Left lung (tissue), 10 donors: ENCODE results near the gene SMIM30. TPM values are rescaled to one million over a fixed set of nuclear protein-coding genes. Genes with fewer than 3 reads are reported as not detected.

ENCODE experiments used
- ATAC-seq: fragments of 200-7000 bp; cut with Tn5 transposase; one replicate; pipeline ENCODE4 v1.9.1; 2020; ENCODE audit warnings: moderate library complexity
- DNase-seq, 4 donors: peaks; one replicate each; pipeline ENCODE4 v3.0.0-alpha.2; 2013 to 2020
- H3K27ac ChIP-seq, 2 donors: fragments of 200-600 bp; sonication (generic) in 1 of 2; one replicate each; pipeline versions ENCODE4 v1.5.0 to v1.8.0; 2020 to 2021
- H3K27me3 ChIP-seq, 2 donors: fragments of 200-600 bp; sonication (generic) in 1 of 2; one replicate each; pipeline versions ENCODE4 v1.5.0 to v1.8.0; 2020 to 2021
- H3K36me3 ChIP-seq, 2 donors: fragments of 200-600 bp; sonication (generic) in 1 of 2; one replicate each; pipeline versions ENCODE4 v1.5.0 to v1.8.0; 2020 to 2021
- H3K4me1 ChIP-seq, 2 donors: fragments of 200-600 bp; one replicate each; pipeline ENCODE4 v1.8.0; 2021
- H3K4me3 ChIP-seq, 2 donors: fragments of 200-600 bp; sonication (generic) in 1 of 2; one replicate each; pipeline versions ENCODE4 v1.5.0 to v1.8.0; 2020 to 2021; ENCODE audit warnings: mild to moderate bottlenecking in 1 of 2
- H3K9me3 ChIP-seq, 2 donors: fragments of 200-600 bp; sonication (generic) in 1 of 2; one replicate each; pipeline versions ENCODE4 v1.5.0 to v1.8.0; 2020 to 2021
- intact Hi-C, 2 donors: fragments of 100-400 bp; cut with DNase I; formaldehyde crosslinking; loops; one replicate each; pipeline versions ENCODE4 v1.11.2 to v1.14.2; 2022
- polyA plus RNA-seq, 6 donors: library from polyadenylated mRNA; unstranded; fragments of 120-200 nt; gene quantifications; one replicate each; pipeline ENCODE4 v1.2.1, GENCODE V29; 2013; ENCODE audit not compliant: insufficient read length in 6 of 6
- total RNA-seq, 2 donors: library from RNA; stranded (reverse); fragmentation: NEBNext Ultra II Directional; extraction: Animal tissue kit (Norgen Biotek cat#: 25700); gene quantifications; one replicate each; pipeline ENCODE4 v1.2.1, GENCODE V29; 2021
- TF ChIP-seq, protein P1 (sequence below), 2 donors: fragments of 200-600 bp; sonication (generic) in 1 of 2; IDR thresholded peaks; one replicate each; pipeline versions ENCODE4 v1.5.0 to v1.8.0; 2021; ENCODE audit warnings: antibody characterized with exemption in 2 of 2
- donor health status: DM: no; HTN: yes; CAD: no.
- donor health status: DM: no; HTN: no; CAD: no.

SMIM30 gene
- total and polyA plus RNA-seq, 8 donors, result 50.8 to 80.0 (median 70.5) TPM

DNA sequence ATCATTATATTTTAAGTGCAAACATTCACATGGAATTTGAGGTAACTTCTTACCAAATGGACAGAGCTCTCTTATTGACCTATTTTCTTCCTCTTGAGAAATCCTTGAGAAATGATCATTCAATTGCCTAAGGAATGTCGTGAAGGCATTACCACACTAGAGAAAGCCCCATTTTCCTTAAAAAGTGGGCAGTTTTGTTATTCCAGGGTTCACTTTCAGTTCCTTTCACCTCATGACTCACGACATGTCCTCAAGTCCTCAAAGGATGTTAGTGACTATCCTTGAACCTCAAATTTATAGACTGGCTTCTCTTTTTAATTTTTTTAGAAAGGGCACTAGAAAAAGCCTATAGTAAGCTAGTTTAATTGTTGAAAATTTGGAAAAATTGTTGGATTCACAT lies 40.4 kb upstream of the SMIM30 start:
- no peak overlapping the region for H3K27ac ChIP-seq
- no peak for ATAC-seq
- H3K4me1 ChIP-seq, result no peaks in the 10 kb centered on the region
- H3K27me3 ChIP-seq, result no peaks in the 10 kb centered on the region
- no peak overlapping the region for H3K4me3 ChIP-seq
- no peaks in the 10 kb centered on the region for H3K36me3 ChIP-seq
- H3K9me3 ChIP-seq, result no peaks in the 10 kb centered on the region
- intact Hi-C loops, result no loop called here
- TF ChIP-seq, protein P1, sequence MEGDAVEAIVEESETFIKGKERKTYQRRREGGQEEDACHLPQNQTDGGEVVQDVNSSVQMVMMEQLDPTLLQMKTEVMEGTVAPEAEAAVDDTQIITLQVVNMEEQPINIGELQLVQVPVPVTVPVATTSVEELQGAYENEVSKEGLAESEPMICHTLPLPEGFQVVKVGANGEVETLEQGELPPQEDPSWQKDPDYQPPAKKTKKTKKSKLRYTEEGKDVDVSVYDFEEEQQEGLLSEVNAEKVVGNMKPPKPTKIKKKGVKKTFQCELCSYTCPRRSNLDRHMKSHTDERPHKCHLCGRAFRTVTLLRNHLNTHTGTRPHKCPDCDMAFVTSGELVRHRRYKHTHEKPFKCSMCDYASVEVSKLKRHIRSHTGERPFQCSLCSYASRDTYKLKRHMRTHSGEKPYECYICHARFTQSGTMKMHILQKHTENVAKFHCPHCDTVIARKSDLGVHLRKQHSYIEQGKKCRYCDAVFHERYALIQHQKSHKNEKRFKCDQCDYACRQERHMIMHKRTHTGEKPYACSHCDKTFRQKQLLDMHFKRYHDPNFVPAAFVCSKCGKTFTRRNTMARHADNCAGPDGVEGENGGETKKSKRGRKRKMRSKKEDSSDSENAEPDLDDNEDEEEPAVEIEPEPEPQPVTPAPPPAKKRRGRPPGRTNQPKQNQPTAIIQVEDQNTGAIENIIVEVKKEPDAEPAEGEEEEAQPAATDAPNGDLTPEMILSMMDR (IDR thresholded peaks at IDR 0.05), result no peak
- no peak for DNase-seq

DNA sequence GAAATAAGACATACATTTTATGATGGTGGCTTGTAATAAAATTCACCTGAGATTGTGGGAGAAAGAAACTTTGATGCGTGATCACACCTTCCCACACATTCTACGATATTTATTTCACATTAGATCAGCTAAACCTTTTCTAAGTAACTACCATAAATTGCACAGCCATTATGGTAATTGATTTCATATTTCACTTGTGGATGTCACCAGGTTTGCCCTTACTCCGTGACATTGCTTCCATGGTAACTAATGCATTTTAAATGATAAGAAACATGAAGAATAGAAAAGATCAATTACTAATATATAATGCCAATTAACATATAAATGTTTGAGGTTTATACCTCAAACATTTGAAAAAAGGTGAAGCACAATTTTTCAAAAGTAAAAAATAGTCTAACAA lies 35.8 kb upstream of the SMIM30 start:
- DNase-seq (no peak), ATAC-seq (no peak)
- intact Hi-C loops, result no loop called here
- no peaks in the 10 kb centered on the region for H3K36me3 ChIP-seq
- no peaks in the 10 kb centered on the region for H3K4me1 ChIP-seq
- TF ChIP-seq, protein P1 (IDR thresholded peaks at IDR 0.05), result no peak
- H3K27ac ChIP-seq, result no peak overlapping the region
- no peaks in the 10 kb centered on the region for H3K9me3 ChIP-seq
- no peak overlapping the region for H3K4me3 ChIP-seq
- H3K27me3 ChIP-seq, result no peaks in the 10 kb centered on the region

DNA sequence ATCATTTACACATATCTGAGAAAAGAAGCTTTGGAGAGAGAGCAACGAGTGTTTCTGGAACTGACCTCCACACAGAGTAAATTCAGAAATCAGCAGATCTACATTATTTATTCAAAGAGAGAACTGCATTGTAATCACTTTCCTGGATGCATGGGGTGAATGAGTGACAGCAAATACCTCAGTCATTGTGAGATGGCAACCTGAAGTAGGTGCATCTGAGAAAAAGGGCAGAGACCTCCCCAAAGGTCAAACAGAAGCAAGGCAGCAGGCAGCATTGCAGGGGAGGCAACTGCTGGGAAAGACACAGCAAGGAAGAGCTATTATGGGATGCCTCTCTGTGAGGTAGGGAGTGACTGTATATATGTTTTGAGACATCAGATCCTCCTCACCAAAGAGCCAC lies 26.5 kb upstream of the SMIM30 start:
- Histone ChIP-seq H3K9me3 (no peaks in the 10 kb centered on the region), H3K4me3 (no peak overlapping the region), H3K27me3 (no peaks in the 10 kb centered on the region), H3K4me1 (no peaks in the 10 kb centered on the region), H3K36me3 (no peaks in the 10 kb centered on the region), H3K27ac (no peak overlapping the region)
- no peak for DNase-seq
- no peak for ATAC-seq
- intact Hi-C loops, result no loop called here
- TF ChIP-seq, protein P1 (IDR thresholded peaks at IDR 0.05), result no peak

DNA sequence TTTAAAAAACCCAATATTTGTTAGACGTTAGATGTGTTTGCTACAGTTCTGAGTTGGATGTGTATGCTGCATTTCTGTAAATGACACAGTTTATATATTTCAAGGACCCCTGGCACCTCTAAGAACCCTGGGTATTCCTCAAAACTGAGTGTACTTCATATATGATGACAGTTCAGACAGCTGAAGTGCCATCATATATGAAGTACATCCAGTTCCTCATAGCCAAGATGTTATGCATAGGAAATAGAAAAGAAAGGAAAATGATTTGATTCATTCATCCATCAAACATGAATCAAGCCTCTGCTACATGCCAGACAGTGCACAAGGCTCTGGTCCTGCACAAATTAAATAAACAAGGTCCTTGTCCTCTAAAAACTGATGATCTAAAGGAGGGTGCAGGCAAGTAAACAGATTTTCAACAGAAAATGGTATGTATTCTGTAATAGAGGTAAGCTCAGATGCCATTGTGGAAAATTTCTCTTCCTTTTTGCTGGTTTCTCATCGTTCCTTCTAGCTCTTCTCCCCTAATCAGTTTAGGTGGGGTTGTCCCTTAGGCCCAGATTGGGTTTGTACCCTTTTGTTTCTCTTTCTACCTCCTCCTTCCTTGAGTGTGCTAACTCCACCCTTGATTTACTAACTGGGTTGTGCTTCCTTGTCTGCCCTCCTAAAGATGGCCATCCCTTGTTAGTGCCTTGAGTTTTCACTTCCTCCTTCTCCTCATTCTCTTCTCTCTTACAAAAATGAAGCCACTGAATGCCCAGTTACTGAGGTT lies 25.3 kb upstream of the SMIM30 start:
- H3K27me3 ChIP-seq, result no peaks in the 10 kb centered on the region
- no peak for ATAC-seq
- no peaks in the 10 kb centered on the region for H3K4me1 ChIP-seq
- H3K4me3 ChIP-seq, result no peak overlapping the region
- no peaks in the 10 kb centered on the region for H3K36me3 ChIP-seq
- TF ChIP-seq, protein P1 (IDR thresholded peaks at IDR 0.05), result no peak
- no peak for DNase-seq
- H3K27ac ChIP-seq, result no peak overlapping the region
- intact Hi-C loops, result no loop called here
- H3K9me3 ChIP-seq, result no peaks in the 10 kb centered on the region

DNA sequence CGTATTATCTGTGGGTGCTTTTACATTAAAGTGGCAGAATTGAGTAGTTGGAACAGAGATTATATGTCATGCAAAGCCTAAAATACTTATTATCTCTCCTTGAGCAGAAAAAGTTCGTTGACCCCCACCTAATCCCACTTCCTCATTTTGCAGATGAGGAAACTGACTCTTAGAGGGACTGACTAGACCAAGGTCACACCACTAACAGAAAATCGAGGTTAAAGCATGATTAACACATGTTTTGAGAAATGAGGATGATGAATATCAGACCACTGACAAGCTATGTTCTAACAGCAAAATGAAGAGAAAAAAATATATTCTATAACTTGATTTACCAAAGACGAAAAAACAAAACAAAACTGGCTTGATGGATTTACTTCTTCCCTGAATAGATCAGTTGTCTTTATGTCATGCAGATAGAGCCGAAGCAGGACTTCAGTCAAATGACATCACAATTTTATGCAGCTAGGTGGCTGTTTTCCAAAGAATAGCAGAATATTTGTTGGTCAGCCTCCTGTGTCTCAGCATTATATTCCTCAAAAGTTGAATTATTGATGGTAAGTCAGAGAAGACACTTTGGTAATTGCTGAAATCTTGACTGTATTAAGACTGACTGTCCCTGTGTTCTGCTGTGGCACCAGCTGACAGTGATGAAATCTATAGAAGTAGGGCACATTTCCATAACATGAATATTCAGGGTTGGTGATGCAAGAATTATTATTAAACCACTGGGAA lies 24.2 kb upstream of the SMIM30 start:
- Histone ChIP-seq H3K36me3 (no peaks in the 10 kb centered on the region), H3K27ac (no peak overlapping the region), H3K9me3 (no peaks in the 10 kb centered on the region), H3K27me3 (no peaks in the 10 kb centered on the region), H3K4me1 (no peaks in the 10 kb centered on the region), H3K4me3 (no peak overlapping the region)
- TF ChIP-seq, protein P1 (IDR thresholded peaks at IDR 0.05), result no peak
- intact Hi-C loops, result no loop called here
- ATAC-seq (no peak), DNase-seq (no peak)
